CD4-positive, CD25-positive, alpha-beta regulatory T cell (primary cell): ENCODE data around the gene TMPRSS11A. TPM values are rescaled to one million over a fixed set of nuclear protein-coding genes. Genes with fewer than 3 reads are reported as not detected.

Experiments used
- ATAC-seq, 2 donors: fragments of 150-1000 bp; cut with Tn5 transposase; one replicate each; pipeline ENCODE4 v1.10.0; 2021; ENCODE audit warnings: low read depth in 2 of 2, moderate number of reproducible peaks in 2 of 2, moderate library complexity in 1 of 2
- DNase-seq, 3 donors: peaks; one replicate each; pipeline versions ENCODE4 v3.0.0 to v3.0.0-alpha.2; 2012 to 2022; ENCODE audit warnings: mixed read lengths in 1 of 3
- H3K27ac ChIP-seq: one replicate; pipeline ENCODE4 v1.7.0; 2013; ENCODE audit warnings: mild to moderate bottlenecking, low read length; ENCODE audit not compliant: insufficient read depth, poor library complexity, severe bottlenecking
- H3K27me3 ChIP-seq: one replicate; pipeline ENCODE4 v1.7.0; 2013; ENCODE audit warnings: low read length; ENCODE audit not compliant: control insufficient read depth, insufficient read depth
- H3K36me3 ChIP-seq: one replicate; pipeline ENCODE4 v1.7.0; 2013; ENCODE audit warnings: mild to moderate bottlenecking, low read length, moderate library complexity; ENCODE audit not compliant: control insufficient read depth, insufficient read depth
- H3K4me1 ChIP-seq: 2 replicates; pipeline ENCODE4 v1.7.0; 2013; ENCODE audit warnings: mild to moderate bottlenecking, low read length; ENCODE audit not compliant: insufficient read depth, control insufficient read depth, poor library complexity, severe bottlenecking
- H3K4me3 ChIP-seq: one replicate; pipeline ENCODE4 v1.7.0; 2013; ENCODE audit warnings: low read depth, mild to moderate bottlenecking, low read length, moderate library complexity
- H3K9me3 ChIP-seq, 2 experiments: 1 replicate in 1 of 2; 2 replicates in 1 of 2; pipeline ENCODE4 v1.7.0; 2013; ENCODE audit warnings: low read length in 2 of 2, mild to moderate bottlenecking in 1 of 2, moderate library complexity in 1 of 2; ENCODE audit not compliant: control insufficient read depth in 2 of 2
- H3K27ac Mint-ChIP-seq, 3 donors: one replicate each; pipeline ENCODE4 v1.8.0; 2020 to 2022; ENCODE audit warnings: mild to moderate bottlenecking in 3 of 3, mixed read lengths in 3 of 3, moderate library complexity in 2 of 3
- H3K27me3 Mint-ChIP-seq: one replicate; pipeline ENCODE4 v1.8.0; 2022; ENCODE audit warnings: mild to moderate bottlenecking, mixed read lengths
- H3K36me3 Mint-ChIP-seq: one replicate; pipeline ENCODE4 v1.8.0; 2020; ENCODE audit warnings: mixed read lengths
- H3K4me1 Mint-ChIP-seq, 4 donors: one replicate each; pipeline ENCODE4 v1.8.0; 2020 to 2022; ENCODE audit warnings: mixed read lengths in 4 of 4, mild to moderate bottlenecking in 1 of 4
- H3K4me3 Mint-ChIP-seq, 4 donors: one replicate each; pipeline ENCODE4 v1.8.0; 2020 to 2022; ENCODE audit warnings: mild to moderate bottlenecking in 4 of 4, mixed read lengths in 4 of 4, moderate library complexity in 3 of 4
- H3K9me3 Mint-ChIP-seq, 7 donors: one replicate each; pipeline ENCODE4 v1.8.0; 2020 to 2022; ENCODE audit warnings: mixed read lengths in 7 of 7, mild to moderate bottlenecking in 3 of 7, moderate library complexity in 2 of 7
- polyA plus RNA-seq, 4 donors: library from polyadenylated mRNA; unstranded; fragments of 300-500 nt; fragmentation: Illumina TruSeq; gene quantifications; one replicate each; pipeline ENCODE4 v1.2.3, GENCODE V29; 2021
- total RNA-seq: library from RNA; stranded (reverse); gene quantifications from one replicate; pipeline ENCODE4 v1.2.3, GENCODE V29; 2022

The TMPRSS11A gene
- total and polyA plus RNA-seq, 5 donors from 2014 or later, result not detected

DNA sequence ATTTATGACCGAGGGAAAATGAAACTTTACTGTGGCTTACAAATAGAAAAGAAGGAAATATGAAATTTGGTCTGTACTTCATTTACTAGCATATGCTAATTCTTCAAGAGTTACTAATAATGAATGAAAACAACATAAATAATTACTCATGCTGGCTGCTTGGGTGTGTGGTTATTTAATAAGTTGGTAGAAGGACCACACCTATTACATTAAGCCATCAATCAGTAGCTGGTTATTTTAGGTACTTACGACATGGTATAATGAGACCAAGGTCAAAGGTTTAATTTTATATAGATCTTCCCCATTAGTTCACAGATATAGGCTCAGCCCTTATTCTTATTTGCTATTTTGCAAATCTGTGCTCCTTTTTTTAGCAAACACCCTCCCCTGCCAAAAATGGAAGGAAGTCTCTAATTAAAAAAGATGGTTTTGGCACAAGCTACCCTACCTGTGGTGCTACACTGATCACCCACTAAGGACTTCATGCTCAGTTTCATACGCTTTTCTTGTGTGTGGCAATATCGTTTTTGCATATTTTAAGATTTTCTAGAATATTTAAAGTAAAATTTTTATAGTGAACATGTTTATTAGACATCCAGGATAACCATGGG lies 93.6 kb downstream of the TMPRSS11A start:
- no peak for ATAC-seq
- Mint-ChIP-seq H3K36me3 (no peaks in the 10 kb centered on the region), H3K9me3 (peaks cover 0 to 6% (median 1%) of the 10 kb centered on the region in 7 donors), H3K4me3 (no peak overlapping the region), H3K27me3 (no peaks in the 10 kb centered on the region), H3K27ac (no peak overlapping the region), H3K4me1 (no peaks in the 10 kb centered on the region)
- Histone ChIP-seq H3K27me3 (no peaks in the 10 kb centered on the region), H3K9me3 (no peaks in the 10 kb centered on the region), H3K4me1 (no peaks in the 10 kb centered on the region), H3K4me3 (no peak overlapping the region), H3K27ac (no peak overlapping the region), H3K36me3 (no peaks in the 10 kb centered on the region)
- no peak for DNase-seq

DNA sequence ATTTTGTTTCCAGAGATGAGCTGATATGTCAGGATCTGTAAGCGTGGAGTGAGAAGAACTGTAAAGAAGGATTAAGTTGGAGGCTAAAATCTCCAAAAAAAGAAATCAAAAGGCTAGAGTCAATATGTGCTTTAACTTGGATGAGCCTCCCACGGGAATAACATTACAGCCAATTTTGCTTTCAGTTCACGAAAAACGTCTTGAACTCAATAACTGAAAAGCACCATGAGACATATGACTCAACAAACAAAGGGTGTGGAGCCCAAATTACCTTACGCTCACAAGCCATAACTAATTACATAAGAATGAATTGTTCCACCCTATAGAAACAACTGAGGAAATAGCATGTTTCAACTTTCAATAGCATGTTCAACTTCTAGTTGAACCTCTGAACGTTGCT lies 101.8 kb downstream of the TMPRSS11A start:
- peaks cover 0 to 9% (median 4%) of the 10 kb centered on the region in 7 donors for H3K9me3 Mint-ChIP-seq
- no peaks in the 10 kb centered on the region for H3K27me3 Mint-ChIP-seq
- no peaks in the 10 kb centered on the region for H3K9me3 ChIP-seq

More for the DNA sequence above, 101.8 kb downstream of the TMPRSS11A start:
- no peaks in the 10 kb centered on the region for H3K4me1 Mint-ChIP-seq
- Histone ChIP-seq H3K36me3 (no peaks in the 10 kb centered on the region), H3K27me3 (no peaks in the 10 kb centered on the region), H3K4me1 (no peaks in the 10 kb centered on the region), H3K4me3 (no peak overlapping the region), H3K27ac (no peak overlapping the region)
- no peaks in the 10 kb centered on the region for H3K36me3 Mint-ChIP-seq
- H3K4me3 Mint-ChIP-seq, result no peak overlapping the region
- no peak overlapping the region for H3K27ac Mint-ChIP-seq
- ATAC-seq (no peak), DNase-seq (no peak)

Other genes starting within 250 kb of the TMPRSS11A start
- not detected for gene GNRHR, start 209.1 kb downstream of the TMPRSS11A start, total RNA-seq
- gene GNRHR, start 209.1 kb downstream of the TMPRSS11A start, polyA plus RNA-seq, result under 1 TPM in 2 of 4 donors, not detected in 2; 0.13 to 0.16 TPM
- gene TMPRSS11D, start 79.5 kb downstream of the TMPRSS11A start, total RNA-seq, result not detected
- gene TMPRSS11D, start 79.5 kb downstream of the TMPRSS11A start, polyA plus RNA-seq, result not detected
- not detected for gene TMPRSS11F, start 166.4 kb upstream of the TMPRSS11A start, total RNA-seq
- not detected for gene TMPRSS11F, start 166.4 kb upstream of the TMPRSS11A start, polyA plus RNA-seq